GM20000 (cell line): ENCODE measurements around the gene SHTN1.

Experiments used
- DNase-seq: peaks from one replicate; pipeline ENCODE4 v3.0.0; 2012; ENCODE audit warnings: low spot score
- TF ChIP-seq, protein P1 (sequence below): IDR thresholded peaks from 2 replicates; pipeline ENCODE4 v1.5.1; 2012; ENCODE audit warnings: mild to moderate bottlenecking, control low read depth; ENCODE audit errors: extremely low read depth, missing control alignments

Gene SHTN1

DNA sequence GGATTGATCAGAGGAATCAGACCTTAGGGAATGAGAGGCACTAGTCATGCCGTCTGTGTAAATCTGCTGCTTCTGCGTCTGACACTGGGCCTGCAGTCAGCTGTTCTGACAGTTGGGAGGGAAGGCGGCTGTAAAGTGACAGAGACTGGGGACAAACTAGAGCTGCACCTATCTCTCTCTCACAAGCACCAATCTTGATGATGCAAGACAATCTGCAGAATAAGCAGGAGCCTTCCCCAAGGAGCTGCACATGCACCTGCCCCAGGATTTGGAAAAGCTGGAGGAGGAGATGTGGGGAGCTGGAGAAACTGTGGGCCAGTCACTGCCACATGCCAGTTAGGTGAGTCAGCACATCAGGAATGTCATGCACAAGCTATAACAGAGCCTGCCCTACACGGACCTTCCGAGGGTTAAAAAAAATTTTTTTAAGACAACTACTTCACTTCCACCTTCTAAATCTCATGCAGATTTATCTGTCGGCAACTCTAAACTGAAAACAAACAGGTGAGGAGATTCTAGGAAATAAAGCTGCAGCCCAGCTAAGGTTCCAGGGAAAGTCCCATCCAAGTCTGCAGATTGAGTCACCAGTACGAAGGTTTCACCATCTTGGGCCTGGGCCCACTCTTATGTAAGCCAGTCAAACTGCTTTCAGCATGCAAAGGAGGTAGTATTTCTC is 116.5 kb downstream of the SHTN1 start:
- TF ChIP-seq, protein P1, sequence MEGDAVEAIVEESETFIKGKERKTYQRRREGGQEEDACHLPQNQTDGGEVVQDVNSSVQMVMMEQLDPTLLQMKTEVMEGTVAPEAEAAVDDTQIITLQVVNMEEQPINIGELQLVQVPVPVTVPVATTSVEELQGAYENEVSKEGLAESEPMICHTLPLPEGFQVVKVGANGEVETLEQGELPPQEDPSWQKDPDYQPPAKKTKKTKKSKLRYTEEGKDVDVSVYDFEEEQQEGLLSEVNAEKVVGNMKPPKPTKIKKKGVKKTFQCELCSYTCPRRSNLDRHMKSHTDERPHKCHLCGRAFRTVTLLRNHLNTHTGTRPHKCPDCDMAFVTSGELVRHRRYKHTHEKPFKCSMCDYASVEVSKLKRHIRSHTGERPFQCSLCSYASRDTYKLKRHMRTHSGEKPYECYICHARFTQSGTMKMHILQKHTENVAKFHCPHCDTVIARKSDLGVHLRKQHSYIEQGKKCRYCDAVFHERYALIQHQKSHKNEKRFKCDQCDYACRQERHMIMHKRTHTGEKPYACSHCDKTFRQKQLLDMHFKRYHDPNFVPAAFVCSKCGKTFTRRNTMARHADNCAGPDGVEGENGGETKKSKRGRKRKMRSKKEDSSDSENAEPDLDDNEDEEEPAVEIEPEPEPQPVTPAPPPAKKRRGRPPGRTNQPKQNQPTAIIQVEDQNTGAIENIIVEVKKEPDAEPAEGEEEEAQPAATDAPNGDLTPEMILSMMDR, result no peak
- no peak for DNase-seq

DNA sequence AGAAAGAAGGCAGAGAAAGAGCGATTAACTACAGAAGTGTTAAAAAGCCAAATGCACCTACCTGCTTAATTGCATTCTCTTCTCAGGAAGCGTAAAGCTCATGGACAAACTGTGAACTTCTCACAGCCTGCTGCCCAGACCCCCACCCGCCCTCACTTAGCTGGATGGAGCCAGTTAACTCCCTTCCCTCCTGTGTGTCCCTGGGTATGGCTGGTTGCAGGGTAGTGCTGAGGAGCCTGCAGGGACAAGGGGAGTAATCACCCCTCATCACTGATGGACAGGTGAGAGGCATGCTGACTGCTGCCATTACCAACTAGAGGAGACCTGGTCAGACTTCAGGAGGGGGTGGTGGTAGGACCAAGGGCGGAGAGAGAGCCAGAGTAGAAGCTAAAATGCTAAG is 118.2 kb downstream of the SHTN1 start:
- no peak for DNase-seq
- TF ChIP-seq, protein P1, result no peak

DNA sequence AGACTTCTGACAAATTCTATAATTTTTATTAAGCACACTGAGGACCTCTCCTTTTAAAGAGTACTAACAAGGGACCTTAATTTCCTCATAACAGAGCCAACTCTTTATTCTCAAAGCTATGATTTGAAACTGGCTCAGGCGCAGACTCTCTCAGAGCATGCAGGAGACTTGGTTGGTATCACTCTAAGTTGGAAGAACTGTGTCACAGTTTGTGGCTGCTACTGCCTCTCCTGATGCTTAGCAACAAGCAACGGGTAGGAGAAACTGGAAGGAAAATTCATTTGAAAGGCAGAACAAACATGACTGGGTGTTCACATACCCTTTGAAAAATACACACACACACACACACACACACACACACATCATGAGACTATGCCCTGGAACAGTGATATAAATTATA is 122.3 kb downstream of the SHTN1 start:
- TF ChIP-seq, protein P1, result no peak
- DNase-seq, result no peak

DNA sequence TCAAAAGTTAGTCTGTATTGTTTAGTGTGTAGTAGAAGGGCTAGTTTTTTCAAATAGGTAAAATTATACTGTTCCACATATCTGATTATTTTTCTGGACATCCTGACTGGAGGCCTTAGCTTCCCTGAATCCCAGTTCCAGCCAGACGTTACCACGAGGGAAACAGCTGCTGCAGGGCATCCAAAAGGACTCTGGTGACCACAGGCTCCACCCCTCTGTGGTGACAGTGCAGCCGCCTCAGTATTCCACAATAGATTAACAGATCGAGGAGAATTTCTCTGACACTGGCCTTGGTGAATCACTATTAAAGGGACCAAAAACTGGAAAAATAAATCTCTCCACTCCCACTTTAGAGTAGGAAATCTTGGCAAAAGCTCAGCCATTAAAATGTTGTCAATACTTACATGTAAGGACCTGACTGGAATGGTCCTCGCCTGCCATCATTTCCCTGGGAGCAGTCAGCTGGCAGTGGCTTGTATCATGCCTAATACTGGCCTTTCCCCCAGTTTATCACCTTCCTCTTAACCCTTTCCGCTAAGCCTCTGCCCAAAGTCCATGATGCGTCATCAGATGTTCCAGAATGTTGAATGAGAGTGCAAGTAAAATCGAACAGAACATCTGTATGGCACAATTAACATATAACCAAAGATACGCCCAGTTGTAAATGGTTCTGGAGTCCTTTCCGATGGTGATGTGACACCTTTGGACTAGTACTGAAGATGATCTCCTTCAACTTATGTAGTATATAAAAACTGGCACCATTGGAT is 124.1 kb downstream of the SHTN1 start:
- TF ChIP-seq, protein P1, result no peak
- no peak for DNase-seq

DNA sequence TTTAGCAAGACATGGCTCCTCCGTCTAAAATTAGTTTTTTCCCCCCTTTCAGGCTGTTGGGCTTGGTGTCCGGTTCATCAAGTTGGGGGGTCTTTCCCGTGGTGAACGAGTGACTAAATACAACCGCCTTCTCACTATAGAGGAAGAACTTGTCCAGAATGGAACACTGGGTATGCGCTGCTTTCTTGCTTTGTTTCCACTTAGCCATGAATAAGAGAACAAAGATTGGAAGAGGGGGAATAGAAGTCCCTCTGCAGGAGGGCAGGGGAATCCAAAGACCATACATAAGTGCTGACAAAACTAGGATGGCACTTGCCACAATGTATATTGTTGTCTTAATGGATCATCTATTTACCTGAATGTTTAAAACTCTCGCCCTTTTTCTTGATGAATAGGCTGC is 125.2 kb downstream of the SHTN1 start:
- TF ChIP-seq, protein P1, result no peak
- no peak for DNase-seq

DNA sequence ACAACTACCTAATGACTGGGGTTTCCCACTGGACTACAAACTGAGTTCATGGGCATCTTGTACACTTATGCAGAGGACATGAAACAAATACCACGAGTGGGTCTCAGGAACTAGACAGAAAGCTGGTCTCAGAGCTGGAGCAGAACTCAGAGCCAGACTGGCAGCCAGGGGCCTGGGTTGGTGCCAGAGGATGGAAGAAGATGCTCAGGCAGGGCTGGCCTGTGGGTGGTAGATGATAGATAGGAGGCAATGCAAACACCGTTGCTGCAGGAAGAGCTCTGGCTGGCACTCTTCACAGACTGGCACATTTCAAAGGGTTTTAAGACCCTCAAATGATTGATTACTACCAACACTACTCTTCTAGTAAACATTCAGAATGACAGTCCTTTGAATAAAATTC is 126.9 kb downstream of the SHTN1 start:
- TF ChIP-seq, protein P1, result no peak
- DNase-seq, result no peak

DNA sequence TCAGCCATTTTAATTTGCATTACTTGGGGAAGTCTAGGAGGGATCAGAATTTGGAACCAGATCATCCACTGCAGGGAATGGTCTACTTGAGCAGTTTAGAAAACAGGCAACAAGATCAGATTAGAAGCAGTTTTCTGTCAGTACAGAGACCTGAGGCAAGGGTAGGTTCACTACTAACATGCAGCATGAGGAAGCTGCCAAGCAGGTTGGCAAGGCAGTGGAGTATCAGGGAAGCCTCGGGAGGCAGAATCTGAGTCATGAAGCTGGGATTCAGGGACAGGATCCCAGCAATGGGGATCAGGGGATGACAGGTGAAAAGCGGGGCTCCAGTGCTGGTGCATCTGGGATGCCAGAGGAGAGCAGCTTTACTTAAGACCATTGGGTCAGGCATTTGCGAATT is 127.6 kb downstream of the SHTN1 start:
- no peak for DNase-seq
- TF ChIP-seq, protein P1, result no peak
